Measurements from ENCODE around the gene ITPR1. TPM values are rescaled to one million over a fixed set of nuclear protein-coding genes. Genes with fewer than 3 reads are reported as not detected.

ITPR1 gene
- total and polyA plus RNA-seq, 2 of the 4 experiments (the other 2 are of a cell fraction) = 1.8 to 5.7 TPM

DNA sequence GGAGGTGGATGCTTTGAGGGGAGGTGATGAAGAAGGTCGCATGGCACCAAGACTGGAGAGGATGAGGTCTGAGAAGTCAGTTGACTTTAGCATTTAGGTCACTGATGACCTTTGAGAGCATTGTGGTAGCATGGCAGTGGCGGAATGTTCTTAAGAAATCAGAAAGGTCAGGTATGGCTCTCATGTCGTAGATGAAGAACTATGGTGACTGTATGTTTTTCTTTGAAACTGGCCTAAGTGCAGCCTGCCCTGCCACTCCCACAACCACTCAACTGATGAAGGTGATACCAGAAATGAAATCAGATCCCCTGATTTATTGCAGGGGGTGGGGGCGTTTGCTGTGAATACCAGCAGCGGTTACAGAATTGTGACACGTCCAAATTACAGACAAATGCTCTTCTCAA, 102.6 kb downstream of the ITPR1 start:
- no peak overlapping the region for H3K18ac ChIP-seq (ENCODE audit: low read depth, low read length)
- in situ Hi-C loops (cut with MboI; ENCODE audit: low sequenced_read_pairs) (no loop called here), dilution Hi-C loops (cut with HindIII; ENCODE audit: low sequenced_read_pairs, unreplicated experiment) (no loop called here), intact Hi-C loops (cut with micrococcal nuclease) (no loop called here)
- no peak overlapping the region for H2BK120ac ChIP-seq (ENCODE audit: low read depth, low read length)
- H3K56ac ChIP-seq (ENCODE audit: extremely low read depth, insufficient read depth, low read length) = no peak overlapping the region
- 92% methylated on average over 2 of the region's 6 CpGs; no CpG with 5 or more reads in 1 of the 2 experiments for WGBS, 2 experiments (ENCODE audit: extremely low coverage in 2 of 2, insufficient read length in 1 of 2)
- H2AK5ac ChIP-seq (ENCODE audit: low read depth, low read length) = no peak overlapping the region
- H3K14ac ChIP-seq (replicated peaks; ENCODE audit: low read depth, low read length) = no peak overlapping the region
- CTCF ChIA-PET = no interaction called here
- no peak overlapping the region for H4K5ac ChIP-seq (ENCODE audit: low read depth, low read length)
- no TSS peak for BruUV-seq (replicated peaks)
- POLR2A ChIA-PET (ENCODE audit: unreplicated experiment) = no interaction called here
- no peak for DNase-seq
- H4K91ac ChIP-seq (ENCODE audit: insufficient read depth, low read depth, low read length) = no peak overlapping the region
- H3K9me1 ChIP-seq (ENCODE audit: insufficient read depth, low read length) = no peaks in the 10 kb centered on the region
- no peak for TF ChIP-seq RAD21 (IDR thresholded peaks at IDR 0.05; ENCODE audit: low read length)
- H3K9me3 ChIP-seq (ENCODE audit: control insufficient read depth, insufficient read depth, low read length) = no peaks in the 10 kb centered on the region
- H3K4me2 ChIP-seq (ENCODE audit: low read depth, low read length) = no peak overlapping the region
- no peak overlapping the region for H2BK20ac ChIP-seq (ENCODE audit: low read depth, low read length)
- no peaks in the 10 kb centered on the region for H3K79me1 ChIP-seq (ENCODE audit: low read depth in 1 of 2, low read length in 2 of 2)
- H3K4me3 ChIP-seq (ENCODE audit: insufficient read depth, low read depth, low read length) = no peak overlapping the region
- H3K9ac ChIP-seq (ENCODE audit: low read depth, low read length) = no peak overlapping the region
- H2AK9ac ChIP-seq (replicated peaks; ENCODE audit: low read depth, low read length, poor library complexity) = no peak overlapping the region
- no peak overlapping the region for H3K4ac ChIP-seq (ENCODE audit: low read depth, low read length)
- no peak overlapping the region for H2BK15ac ChIP-seq (ENCODE audit: low read depth, low read length)
- no peaks in the 10 kb centered on the region for H3K36me3 ChIP-seq (ENCODE audit: control insufficient read depth, insufficient read depth, low read length)
- H3K23ac ChIP-seq (ENCODE audit: low read depth, low read length) = no peak overlapping the region
- no peak overlapping the region for H4K8ac ChIP-seq (ENCODE audit: low read depth in 2 of 2, low read length in 2 of 2)
- H3K4me1 ChIP-seq (ENCODE audit: control insufficient read depth, insufficient read depth, low read length) = no peaks in the 10 kb centered on the region; the same call in 1 of the 2 replicates
- H3K27me3 ChIP-seq (ENCODE audit: control insufficient read depth, insufficient read depth, low read length) = no peaks in the 10 kb centered on the region
- no peak overlapping the region for H2BK5ac ChIP-seq (ENCODE audit: low read depth, low read length, poor library complexity, severe bottlenecking)
- no peak overlapping the region for H2AFZ ChIP-seq (replicated peaks; ENCODE audit: low read length, poor library complexity)
- H3K27ac ChIP-seq (ENCODE audit: insufficient read depth, low read length) = no peak overlapping the region
- no peak for ATAC-seq (ENCODE audit: low read depth)
- H4K20me1 ChIP-seq (ENCODE audit: insufficient read depth, low read length) = no peaks in the 10 kb centered on the region
